ENCODE data around the gene CNTNAP4.

The CNTNAP4 gene

DNA sequence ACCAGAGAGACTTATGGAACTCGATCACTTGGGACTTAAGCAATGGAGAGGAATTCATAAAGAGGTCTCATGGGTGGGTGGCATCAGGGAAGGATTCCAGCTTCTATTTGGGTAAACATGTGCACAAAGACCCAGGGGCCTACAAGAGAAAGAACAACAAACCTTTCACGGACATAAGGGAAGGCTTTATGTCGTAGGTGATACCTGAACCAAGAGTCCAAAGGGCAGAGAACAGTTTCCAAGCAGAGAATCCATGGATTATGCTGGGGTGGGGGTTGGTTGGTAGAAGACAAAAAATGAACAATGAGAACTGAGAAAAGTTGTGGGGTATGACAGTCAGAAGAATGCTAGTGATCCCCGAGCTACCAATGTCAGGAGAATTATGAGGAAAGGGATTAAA is 119.8 kb downstream of the CNTNAP4 start:
- no peak for DNase-seq (ENCODE audit: low spot score)

- no peak for DNase-seq (ENCODE audit: low spot score)
These were observed 132.5 kb downstream of the CNTNAP4 start for GRCh38 chr16:76409706-76410105.

DNA sequence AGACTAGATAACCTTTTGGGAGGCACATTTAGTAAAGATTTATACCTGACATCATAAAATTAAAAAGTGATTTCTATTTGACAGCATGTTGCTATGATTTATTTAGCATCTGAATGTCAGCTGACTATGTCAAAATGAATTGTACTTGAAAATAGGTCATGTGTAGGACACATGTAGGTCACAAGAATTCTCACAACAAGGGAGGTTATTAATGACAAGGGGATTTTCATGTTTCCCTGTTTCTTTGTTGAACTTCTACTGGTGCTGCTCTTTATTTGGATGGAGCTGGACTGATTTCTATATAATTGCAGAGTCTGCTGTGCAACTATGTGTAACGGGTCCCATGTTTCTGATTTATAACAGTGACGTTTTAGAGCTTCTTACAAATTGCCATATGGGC is 144.4 kb downstream of the CNTNAP4 start:
- DNase-seq (ENCODE audit: low spot score): no peak

- DNase-seq (ENCODE audit: low spot score): no peak
These were observed 151.7 kb downstream of the CNTNAP4 start for GRCh38 chr16:76428858-76429257.

- no peak for DNase-seq (ENCODE audit: low spot score)
These were observed 164.2 kb downstream of the CNTNAP4 start for GRCh38 chr16:76441391-76441790.

GRCh38 chr16:76441876-76442275 is 164.7 kb downstream of the CNTNAP4 start:
- no peak for DNase-seq (ENCODE audit: low spot score)

GRCh38 chr16:76443973-76444372 is 166.8 kb downstream of the CNTNAP4 start:
- DNase-seq (ENCODE audit: low spot score): no peak

DNA sequence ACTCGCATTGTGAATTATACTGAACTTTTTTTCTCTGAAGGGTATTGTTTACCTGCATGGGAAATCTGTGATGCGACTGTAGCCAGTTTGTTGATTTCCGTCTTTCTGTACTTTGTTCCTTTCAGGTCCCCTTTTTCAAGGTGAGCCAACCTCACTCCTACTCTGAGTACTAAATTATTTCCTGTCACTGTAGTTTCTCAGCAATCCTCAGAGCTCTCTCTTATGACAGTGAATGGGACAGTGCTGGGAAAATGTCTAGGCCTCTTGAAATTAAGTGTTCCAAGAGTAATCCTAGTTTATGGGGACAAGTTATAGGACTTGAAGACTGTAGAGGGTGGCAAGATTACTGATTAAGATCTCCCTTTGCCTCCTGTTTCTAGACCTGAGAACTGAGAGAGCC is 167.6 kb downstream of the CNTNAP4 start:
- DNase-seq (ENCODE audit: low spot score): no peak

DNA sequence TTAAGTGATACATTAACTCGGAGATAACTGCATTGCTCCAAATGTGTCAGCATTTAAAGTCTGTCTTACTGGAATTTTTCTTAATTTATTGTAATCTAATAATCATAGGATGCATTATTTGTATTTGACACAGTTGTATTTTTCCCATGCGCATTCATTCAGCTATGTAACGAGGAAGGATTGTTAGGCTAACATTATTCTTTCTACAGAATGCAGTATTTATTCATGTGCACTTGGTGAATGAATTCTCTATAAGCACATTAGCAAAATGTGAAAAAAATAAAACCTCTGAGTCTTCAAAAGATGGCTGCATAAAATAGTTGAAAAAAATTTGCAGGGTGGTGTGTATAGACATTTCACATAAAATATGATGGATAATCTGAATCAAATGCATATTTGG is 168.6 kb downstream of the CNTNAP4 start:
- DNase-seq (ENCODE audit: low spot score): no peak

DNA sequence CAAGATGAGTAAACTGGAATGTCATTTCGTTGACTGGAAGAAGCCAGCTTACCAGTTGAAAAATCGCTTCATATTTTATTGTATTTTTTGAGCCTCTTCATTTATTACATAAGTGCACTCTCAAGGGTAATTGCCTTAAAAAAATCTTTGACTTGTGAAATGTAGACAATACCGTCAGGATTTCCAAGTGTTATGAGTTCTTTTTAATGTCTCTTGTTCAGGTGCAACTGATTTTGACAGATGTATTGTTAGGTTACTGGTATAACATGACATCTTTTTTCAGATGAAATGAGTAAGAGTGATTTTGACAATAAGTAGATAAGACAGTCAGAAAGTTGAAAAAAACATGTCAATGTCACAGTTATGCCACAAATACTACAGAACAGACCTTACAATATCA is 169.1 kb downstream of the CNTNAP4 start:
- no peak for DNase-seq (ENCODE audit: low spot score)

- DNase-seq (ENCODE audit: low spot score): no peak
These were observed 173.7 kb downstream of the CNTNAP4 start for GRCh38 chr16:76450890-76451289.

- no peak for DNase-seq (ENCODE audit: low spot score)
These were observed 178.1 kb downstream of the CNTNAP4 start for GRCh38 chr16:76455257-76455656.

GRCh38 chr16:76456016-76456415 is 178.8 kb downstream of the CNTNAP4 start:
- no peak for DNase-seq (ENCODE audit: low spot score)

- no peak for DNase-seq (ENCODE audit: low spot score)
These were observed 181.9 kb downstream of the CNTNAP4 start for GRCh38 chr16:76459111-76459510.

DNA sequence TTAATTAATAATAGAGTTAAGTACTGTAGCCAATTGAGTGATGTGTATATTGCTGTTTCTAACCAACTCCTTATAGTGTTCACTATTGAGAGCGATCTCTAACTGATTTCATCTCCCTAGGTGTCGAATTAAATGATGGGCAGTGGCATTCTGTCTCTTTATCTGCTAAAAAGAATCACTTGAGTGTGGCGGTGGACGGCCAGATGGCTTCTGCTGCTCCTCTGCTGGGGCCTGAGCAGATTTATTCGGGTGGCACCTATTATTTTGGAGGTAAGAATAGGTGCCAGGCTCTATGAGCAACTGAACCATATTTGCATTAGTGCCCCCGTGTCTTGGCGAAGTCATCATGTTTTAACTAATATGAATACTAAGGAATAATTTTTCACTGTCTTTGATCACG is 184.6 kb downstream of the CNTNAP4 start:
- no peak for DNase-seq (ENCODE audit: low spot score)

- DNase-seq (ENCODE audit: low spot score): no peak
These were observed 187.9 kb downstream of the CNTNAP4 start for GRCh38 chr16:76464955-76465620.

DNA sequence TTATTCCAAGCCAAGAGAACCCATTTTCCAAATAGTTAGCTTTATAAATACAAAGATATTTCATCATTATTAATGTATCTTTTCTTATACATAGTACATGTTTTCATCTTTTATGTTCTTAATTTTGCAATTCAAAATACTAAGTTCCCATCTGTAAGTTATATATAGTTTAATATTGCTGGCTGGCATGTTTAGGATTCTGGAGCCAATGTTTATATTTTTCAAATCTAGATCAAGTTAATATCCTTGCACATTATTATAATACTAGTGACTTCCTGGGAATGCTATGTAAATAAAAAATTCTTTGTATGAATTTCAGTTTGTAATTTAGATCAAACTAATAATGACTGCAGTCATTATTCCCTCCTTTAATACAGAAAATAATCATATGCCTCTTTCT is 189.7 kb downstream of the CNTNAP4 start:
- no peak for DNase-seq (ENCODE audit: low spot score)

DNA sequence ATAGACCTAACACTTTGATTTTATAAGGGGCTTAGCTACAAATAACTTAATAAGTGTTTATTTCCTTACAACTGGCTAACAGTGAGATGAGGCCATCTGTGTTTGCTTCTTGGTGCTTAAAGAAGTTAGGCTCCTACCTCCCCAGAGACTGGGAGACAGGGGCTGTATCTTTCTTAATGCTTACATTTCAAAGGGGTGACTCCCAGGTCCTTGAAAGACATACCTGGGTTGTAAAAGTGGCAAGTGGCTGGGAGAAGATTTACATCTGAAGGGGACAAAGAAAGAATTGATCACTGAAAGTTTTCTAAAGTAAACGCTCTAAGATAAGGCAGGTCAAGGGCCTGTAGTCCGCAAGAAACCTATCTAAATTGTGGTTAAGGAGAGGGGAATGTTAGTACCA is 196.8 kb downstream of the CNTNAP4 start:
- DNase-seq (ENCODE audit: low spot score): no peak

DNA sequence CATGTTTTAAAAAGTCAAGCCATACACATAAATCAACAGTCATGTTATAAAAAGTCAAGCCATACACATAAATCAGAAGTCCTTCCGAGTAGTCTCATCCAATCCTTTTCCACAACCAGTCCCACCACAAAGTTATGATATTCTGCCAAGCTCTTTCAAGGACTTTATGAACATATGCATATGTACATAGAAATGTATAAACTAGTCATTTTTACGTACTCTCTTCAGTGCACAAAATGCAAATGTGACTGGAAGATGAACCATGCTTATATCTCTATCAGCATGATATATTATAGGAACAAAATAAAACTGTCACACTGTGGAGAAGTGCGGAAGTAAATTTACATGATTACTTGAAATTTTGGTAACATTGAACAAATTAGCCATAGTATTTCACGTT is 200.9 kb downstream of the CNTNAP4 start:
- DNase-seq (ENCODE audit: low spot score): no peak

DNA sequence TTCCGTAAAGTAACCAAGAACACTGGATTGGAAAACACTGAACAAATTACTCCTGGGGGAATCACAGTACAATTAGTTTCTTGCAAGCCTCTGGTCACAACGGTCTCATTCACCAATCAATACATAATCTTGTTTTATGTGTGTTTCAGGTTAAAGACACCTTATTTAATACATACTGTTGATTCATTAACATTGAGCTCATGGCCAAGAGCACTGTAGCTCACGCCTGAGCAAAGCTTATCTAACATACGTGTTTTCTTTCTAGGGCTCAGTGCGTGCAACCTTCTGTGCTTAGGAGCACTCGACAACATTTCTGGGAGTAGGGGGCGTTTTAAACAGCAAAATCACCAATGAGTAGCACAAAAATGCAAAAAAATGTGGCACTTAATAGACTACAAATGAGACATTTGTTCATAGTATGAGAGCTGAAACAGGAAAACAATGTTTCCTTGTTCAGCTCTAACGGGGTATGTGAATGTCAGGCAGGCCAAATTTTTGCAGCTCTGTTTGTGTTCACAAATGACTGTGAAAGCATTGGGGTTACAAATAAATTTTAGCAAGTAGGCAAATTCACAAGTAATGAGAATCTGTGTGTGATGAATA is 206.2 kb downstream of the CNTNAP4 start:
- DNase-seq (ENCODE audit: low spot score): no peak

DNA sequence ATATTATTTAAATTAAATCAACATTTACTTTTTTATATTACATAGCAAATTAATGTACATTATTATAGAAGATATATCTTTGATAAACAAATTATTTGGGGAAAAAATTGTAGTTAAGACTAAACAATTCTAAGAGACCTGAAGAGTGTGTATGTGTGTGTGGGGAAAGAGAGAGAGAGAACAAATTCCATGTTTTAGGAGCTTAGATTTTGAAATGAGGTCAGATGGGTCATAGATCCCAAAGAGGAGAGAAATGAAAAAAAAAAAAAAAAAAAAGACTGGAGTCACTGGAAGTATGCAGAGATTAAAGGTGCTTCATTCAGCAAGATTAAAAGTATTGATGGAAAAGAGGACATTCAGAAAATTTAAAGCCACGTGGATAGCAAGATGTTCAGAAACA is 206.8 kb downstream of the CNTNAP4 start:
- DNase-seq (ENCODE audit: low spot score): no peak

- DNase-seq (ENCODE audit: low spot score): no peak
These were observed 209.5 kb downstream of the CNTNAP4 start for GRCh38 chr16:76486740-76487139.

- no peak for DNase-seq (ENCODE audit: low spot score)
These were observed 210.3 kb downstream of the CNTNAP4 start for GRCh38 chr16:76487411-76488064.

DNA sequence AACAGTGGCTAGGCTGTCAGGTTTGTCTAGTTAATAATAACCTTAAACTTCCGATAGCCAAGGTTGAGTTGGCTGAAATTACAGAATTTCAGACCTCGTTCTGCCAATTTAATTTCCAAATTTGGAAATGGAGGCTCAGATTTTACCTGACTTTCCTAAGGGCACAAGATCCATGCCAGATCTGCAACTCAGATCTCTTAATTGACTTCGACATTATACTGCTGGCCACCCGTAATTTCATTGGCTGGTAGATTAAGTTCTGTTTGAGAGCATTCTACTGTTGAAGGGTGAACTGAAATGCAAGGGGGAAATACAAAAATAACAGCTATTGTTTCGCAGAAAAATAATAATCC is 210.8 kb downstream of the CNTNAP4 start:
- DNase-seq (ENCODE audit: low spot score): no peak
